GM12864 (cell line): Measurements from ENCODE around the gene STUM.

ENCODE experiments used
- DNase-seq: peaks from one replicate; pipeline ENCODE4 v3.0.0-alpha.2; 2011; ENCODE audit warnings: low read depth
- H3K4me3 ChIP-seq: 2 replicates; pipeline ENCODE4 v1.5.1; 2011; ENCODE audit warnings: mild to moderate bottlenecking, low read depth, low read length, control low read depth
- CTCF ChIP-seq: IDR thresholded peaks from 2 replicates; pipeline ENCODE4 v1.5.1; 2011; ENCODE audit warnings: low read depth, mild to moderate bottlenecking, moderate library complexity, low read length, control low read depth, inconsistent platforms; ENCODE audit errors: missing control alignments

STUM gene

DNA sequence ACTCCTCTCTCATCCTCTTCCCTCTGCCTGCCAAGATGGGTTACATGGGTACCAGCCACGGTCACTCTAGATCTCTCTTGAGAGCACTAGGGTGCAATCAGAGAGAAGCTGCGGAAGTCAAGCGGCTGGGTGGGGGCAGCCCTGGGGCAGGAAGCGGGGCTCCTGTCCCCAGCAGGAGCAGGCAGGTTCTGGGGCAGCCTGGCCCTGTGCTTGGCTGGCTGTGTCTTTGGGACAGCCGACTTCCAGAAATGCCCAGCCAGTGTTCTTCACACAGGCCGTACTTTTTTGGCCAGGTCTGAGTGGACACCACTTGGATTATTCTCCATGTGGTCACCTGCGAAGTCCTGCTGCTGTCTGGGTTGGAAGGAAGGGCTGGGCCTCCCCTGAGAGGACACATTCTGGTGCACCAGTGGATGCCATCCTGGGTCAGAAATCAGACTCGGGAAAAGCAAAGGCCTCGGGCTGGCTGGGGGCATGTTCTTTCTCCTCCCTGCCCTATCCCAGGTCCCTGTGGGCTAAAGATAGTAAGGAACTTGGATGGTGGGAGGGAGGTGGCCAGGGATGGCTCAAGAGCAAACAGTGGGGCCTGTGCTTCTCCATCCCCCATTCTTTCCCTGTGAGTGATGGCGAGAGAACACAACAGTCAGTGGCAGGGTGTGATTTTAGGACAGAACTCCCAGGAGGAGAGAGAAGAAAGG, 96.9 kb downstream of the STUM start:
- no peak for DNase-seq
- no peak overlapping the region for H3K4me3 ChIP-seq
- TF ChIP-seq CTCF: no peak

- no peak for TF ChIP-seq CTCF
- no peak overlapping the region for H3K4me3 ChIP-seq
- no peak for DNase-seq
Observed at GRCh38 chr1:226646026-226646869, 97.7 kb downstream of the STUM start.

GRCh38 chr1:226646870-226647449, 98.4 kb downstream of the STUM start:
- TF ChIP-seq CTCF: no peak
- DNase-seq: no peak
- H3K4me3 ChIP-seq: no peak overlapping the region

DNA sequence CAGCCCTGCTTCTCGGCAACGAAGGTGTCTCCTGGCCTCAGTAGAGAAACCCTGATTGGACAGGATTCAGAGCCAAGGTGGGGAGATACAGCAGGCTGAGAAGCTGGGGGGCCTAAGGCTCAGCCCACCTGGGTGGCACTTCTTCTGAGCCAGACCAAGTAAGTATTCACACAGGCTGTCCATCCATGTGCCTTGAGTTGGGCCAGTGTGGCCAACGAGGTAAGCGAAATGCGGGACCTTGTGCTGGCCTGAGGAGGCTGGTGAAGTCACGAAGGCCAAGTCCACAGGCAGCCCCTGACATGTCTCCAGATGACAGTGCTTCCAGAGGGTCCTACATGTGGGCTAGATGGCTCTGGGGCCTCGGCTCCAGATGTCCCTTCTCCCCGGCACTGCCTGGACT, 99.2 kb downstream of the STUM start:
- no peak for TF ChIP-seq CTCF
- no peak overlapping the region for H3K4me3 ChIP-seq
- no peak for DNase-seq

- H3K4me3 ChIP-seq: no peak overlapping the region
- TF ChIP-seq CTCF: no peak
- DNase-seq: no peak
Observed at GRCh38 chr1:226648421-226648820, 99.9 kb downstream of the STUM start.

GRCh38 chr1:226649244-226649643, 100.7 kb downstream of the STUM start:
- no peak overlapping the region for H3K4me3 ChIP-seq
- no peak for TF ChIP-seq CTCF
- DNase-seq: no peak

DNA sequence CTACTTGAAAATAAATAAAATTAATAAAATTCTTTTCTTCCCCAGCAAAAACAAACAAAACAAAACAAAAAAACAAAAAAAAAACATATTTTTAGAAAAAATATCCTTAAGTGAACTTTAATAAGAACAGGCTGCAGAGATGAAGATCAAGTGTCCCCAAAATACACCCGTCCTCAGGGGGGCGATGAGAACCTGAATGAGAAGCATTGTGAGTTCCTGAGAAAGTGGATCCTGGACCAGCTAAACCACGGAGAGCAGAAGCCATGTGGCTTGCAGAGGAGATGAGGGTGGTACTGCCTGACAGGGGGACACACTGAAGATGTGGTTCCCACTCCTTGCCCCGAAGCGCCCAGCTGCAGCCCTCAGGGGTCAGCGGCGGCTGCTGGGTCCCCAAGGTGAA, 101.2 kb downstream of the STUM start:
- no peak for DNase-seq

More for the DNA sequence above, 101.2 kb downstream of the STUM start:
- H3K4me3 ChIP-seq: no peak overlapping the region
- peak; percentile 17 for TF ChIP-seq CTCF
